Activated B cell treated with CpG ODN at 0.5 μM for 24 hours (primary cell): ENCODE data around the gene AOX1. TPM values are rescaled to one million over a fixed set of nuclear protein-coding genes. Genes with fewer than 3 reads are reported as not detected.
"Not testable (repeated sequence)": the region's sequence is repeated elsewhere in the genome, so short reads cannot be mapped to it uniquely, and the experiment has no call there.

ENCODE experiments used
- ATAC-seq: fragments of 200-7000 bp; cut with Tn5 transposase; one replicate; pipeline ENCODE4 v1.10.0; 2021; ENCODE audit warnings: low read depth, mild to moderate bottlenecking, moderate library complexity
- CTCF ChIA-PET: fragments of 350-600 bp; sonication (Branson Sonifier 250); formaldehyde crosslinking; loops from one replicate; lab custom pipeline; 2021; ENCODE audit warnings: antibody characterized with exemption; lab: Charles Lee
- POLR2A ChIA-PET: fragments of 350-600 bp; sonication (Branson Sonifier 250); formaldehyde crosslinking; loops from one replicate; lab custom pipeline; 2021; ENCODE audit warnings: antibody characterized with exemption; lab: Charles Lee
- DNase-seq: peaks from one replicate; pipeline ENCODE4 v3.0.0; 2022
- H3K27ac Mint-ChIP-seq: one replicate; pipeline ENCODE4 v1.8.0; 2020; ENCODE audit warnings: mixed read lengths
- H3K27me3 Mint-ChIP-seq: one replicate; pipeline ENCODE4 v1.8.0; 2021; ENCODE audit warnings: mixed read lengths
- H3K36me3 Mint-ChIP-seq: one replicate; pipeline ENCODE4 v1.8.0; 2021; ENCODE audit warnings: low read depth, mixed read lengths
- H3K4me1 Mint-ChIP-seq: one replicate; pipeline ENCODE4 v1.8.0; 2021; ENCODE audit warnings: mixed read lengths
- H3K4me3 Mint-ChIP-seq: one replicate; pipeline ENCODE4 v1.8.0; 2020; ENCODE audit warnings: mild to moderate bottlenecking, mixed read lengths
- H3K9me3 Mint-ChIP-seq: one replicate; pipeline ENCODE4 v1.8.0; 2020; ENCODE audit warnings: mixed read lengths
- CTCF ChIP-seq: fragments of 200-600 bp; IDR thresholded peaks from one replicate; pipeline ENCODE4 v1.8.0; 2022; ENCODE audit warnings: antibody characterized with exemption, mild to moderate bottlenecking
- intact Hi-C: fragments of 100-400 bp; cut with micrococcal nuclease; formaldehyde crosslinking; loops from one replicate; pipeline ENCODE4 v1.15.1; 2024
- total RNA-seq: library from RNA; stranded (reverse); gene quantifications from 2 replicates; pipeline ENCODE4 v1.2.3, GENCODE V29; 2022

Gene AOX1
- total RNA-seq, 1 donor from 2014 or later = 0.24 TPM

- DNase-seq (no peak), ATAC-seq (no peak)
- H3K4me3 Mint-ChIP-seq = no peak overlapping the region
- H3K27ac Mint-ChIP-seq = no peak overlapping the region
- POLR2A ChIA-PET = no interaction called here
- no peak for TF ChIP-seq CTCF
- H3K36me3 Mint-ChIP-seq = no peaks in the 10 kb centered on the region
- no peaks in the 10 kb centered on the region for H3K4me1 Mint-ChIP-seq
- CTCF ChIA-PET = no interaction called here
- no peaks in the 10 kb centered on the region for H3K9me3 Mint-ChIP-seq
- intact Hi-C loops = no loop called here
- peaks cover 21% of the 10 kb centered on the region for H3K27me3 Mint-ChIP-seq
Measured at GRCh38 chr2:200625282-200625681, 39.5 kb downstream of the AOX1 start.

- POLR2A ChIA-PET = no interaction called here
Measured at GRCh38 chr2:200625958-200626363, 40.1 kb downstream of the AOX1 start.

GRCh38 chr2:200627110-200627770, 41.4 kb downstream of the AOX1 start:
- intact Hi-C loops = no loop called here
- H3K4me3 Mint-ChIP-seq = no peak overlapping the region
- CTCF ChIA-PET = no interaction called here
- ATAC-seq (no peak), DNase-seq (no peak)
- no peak overlapping the region for H3K27ac Mint-ChIP-seq
- H3K4me1 Mint-ChIP-seq = no peaks in the 10 kb centered on the region
- no peaks in the 10 kb centered on the region for H3K9me3 Mint-ChIP-seq
- TF ChIP-seq CTCF = no peak
- H3K36me3 Mint-ChIP-seq = no peaks in the 10 kb centered on the region
- peaks cover 21% of the 10 kb centered on the region for H3K27me3 Mint-ChIP-seq
- POLR2A ChIA-PET = no interaction called here

More at GRCh38 chr2:200625958-200626363, 40.1 kb downstream of the AOX1 start:
- DNase-seq (no peak), ATAC-seq (no peak)
- Mint-ChIP-seq H3K27ac (no peak overlapping the region), H3K4me3 (no peak overlapping the region), H3K36me3 (no peaks in the 10 kb centered on the region), H3K9me3 (no peaks in the 10 kb centered on the region), H3K4me1 (no peaks in the 10 kb centered on the region), H3K27me3 (peaks cover 21% of the 10 kb centered on the region)
- CTCF ChIA-PET = no interaction called here
- intact Hi-C loops = no loop called here
- TF ChIP-seq CTCF = no peak

- intact Hi-C loops, CTCF ChIA-PET, H3K27ac Mint-ChIP-seq, H3K9me3 Mint-ChIP-seq, H3K4me1 Mint-ChIP-seq, DNase-seq, H3K36me3 Mint-ChIP-seq, H3K4me3 Mint-ChIP-seq, ATAC-seq, POLR2A ChIA-PET: not testable (repeated sequence)
- peaks cover 17% of the 10 kb centered on the region for H3K27me3 Mint-ChIP-seq
Measured at GRCh38 chr2:200628461-200628860, 42.6 kb downstream of the AOX1 start.

GRCh38 chr2:200631287-200631686, 45.5 kb downstream of the AOX1 start:
- no peak for TF ChIP-seq CTCF
- ATAC-seq (no peak), DNase-seq (no peak)
- Mint-ChIP-seq H3K9me3 (no peaks in the 10 kb centered on the region), H3K27me3 (peaks cover 12% of the 10 kb centered on the region), H3K36me3 (no peaks in the 10 kb centered on the region), H3K27ac (no peak overlapping the region), H3K4me1 (no peaks in the 10 kb centered on the region), H3K4me3 (no peak overlapping the region)
- intact Hi-C loops = no loop called here
- ChIA-PET POLR2A (no interaction called here), CTCF (interaction anchor here (0.5 kb wide), 1 partner anchor 92 kb away, joined by 3 read pairs; no protein-coding TSS in a partner anchor)
